Type B pancreatic cell (in vitro differentiated cells): ENCODE results near the gene ABTB1. TPM values are rescaled to one million over a fixed set of nuclear protein-coding genes. Genes with fewer than 3 reads are reported as not detected.

Experiments used
- DNase-seq: peaks from one replicate; pipeline ENCODE4 v3.0.0; 2021; ENCODE audit warnings: mixed read lengths; ENCODE audit not compliant: unreplicated experiment; ENCODE audit errors: extremely low spot score
- H3K27ac Mint-ChIP-seq: 2 replicates; pipeline ENCODE4 v1.8.0; 2021; ENCODE audit warnings: mild to moderate bottlenecking, mixed read lengths
- H3K27me3 Mint-ChIP-seq: 2 replicates; pipeline ENCODE4 v1.8.0; 2021; ENCODE audit warnings: mixed read lengths
- H3K36me3 Mint-ChIP-seq: 2 replicates; pipeline ENCODE4 v1.8.0; 2021; ENCODE audit warnings: mixed read lengths
- H3K4me1 Mint-ChIP-seq: one replicate; pipeline ENCODE4 v1.8.0; 2021; ENCODE audit warnings: mixed read lengths; ENCODE audit not compliant: unreplicated experiment
- H3K4me3 Mint-ChIP-seq: 2 replicates; pipeline ENCODE4 v1.8.0; 2021; ENCODE audit warnings: mild to moderate bottlenecking, mixed read lengths
- H3K9me3 Mint-ChIP-seq: 2 replicates; pipeline ENCODE4 v1.8.0; 2021; ENCODE audit warnings: mixed read lengths
- total RNA-seq: library from RNA; stranded (reverse); gene quantifications from 2 replicates; pipeline ENCODE4 v1.2.1, GENCODE V29; 2021; ENCODE audit warnings: low replicate concordance
- TF ChIP-seq, protein P1 (sequence below): fragments of 200-600 bp; sonication (generic); conservative IDR thresholded peaks from 2 replicates; pipeline ENCODE4 v1.5.0; 2021; ENCODE audit warnings: antibody characterized with exemption, mild to moderate bottlenecking

ABTB1 gene
- total RNA-seq, 1 donor from 2014 or later = 17.8 TPM

DNA sequence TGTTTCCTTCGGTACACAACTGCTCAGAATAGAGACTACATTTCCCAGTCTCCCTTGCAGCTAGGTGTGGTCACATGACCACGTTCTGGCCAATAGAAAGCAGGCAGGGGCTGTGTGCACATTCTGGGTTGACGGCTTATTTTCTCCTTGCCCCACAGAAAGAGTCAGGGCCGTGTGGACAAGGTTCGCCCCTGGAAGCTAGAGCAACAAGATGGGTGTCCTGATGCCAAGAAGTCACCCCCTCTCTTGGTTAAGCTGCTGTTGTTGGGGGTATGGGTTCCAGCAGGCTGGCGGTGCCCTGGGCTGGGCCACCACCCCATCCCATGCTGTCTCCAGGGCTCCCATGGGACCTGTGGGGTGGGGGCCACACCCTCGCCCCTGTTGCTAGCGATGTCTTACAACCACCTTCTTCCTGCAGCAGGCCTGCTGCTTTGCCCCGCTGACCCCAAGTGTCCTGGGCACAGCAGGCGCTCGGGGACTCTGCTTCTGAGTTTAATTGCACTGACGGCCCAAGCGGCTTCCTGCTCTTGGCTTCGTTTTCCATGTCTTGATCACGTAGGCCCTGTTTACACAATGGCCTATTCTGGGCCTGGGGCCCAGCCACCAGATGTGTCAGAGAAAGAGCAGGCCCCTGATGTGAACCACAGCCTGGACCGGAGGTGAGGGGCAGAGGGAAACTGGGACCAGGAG, 24.9 kb downstream of the ABTB1 start:
- H3K4me3 Mint-ChIP-seq = peak overlapping the region; percentile 28
- H3K27ac Mint-ChIP-seq = no peak overlapping the region
- H3K9me3 Mint-ChIP-seq = no peaks in the 10 kb centered on the region
- peaks cover 8% of the 10 kb centered on the region for H3K4me1 Mint-ChIP-seq
- no peaks in the 10 kb centered on the region for H3K27me3 Mint-ChIP-seq
- TF ChIP-seq, protein P1, sequence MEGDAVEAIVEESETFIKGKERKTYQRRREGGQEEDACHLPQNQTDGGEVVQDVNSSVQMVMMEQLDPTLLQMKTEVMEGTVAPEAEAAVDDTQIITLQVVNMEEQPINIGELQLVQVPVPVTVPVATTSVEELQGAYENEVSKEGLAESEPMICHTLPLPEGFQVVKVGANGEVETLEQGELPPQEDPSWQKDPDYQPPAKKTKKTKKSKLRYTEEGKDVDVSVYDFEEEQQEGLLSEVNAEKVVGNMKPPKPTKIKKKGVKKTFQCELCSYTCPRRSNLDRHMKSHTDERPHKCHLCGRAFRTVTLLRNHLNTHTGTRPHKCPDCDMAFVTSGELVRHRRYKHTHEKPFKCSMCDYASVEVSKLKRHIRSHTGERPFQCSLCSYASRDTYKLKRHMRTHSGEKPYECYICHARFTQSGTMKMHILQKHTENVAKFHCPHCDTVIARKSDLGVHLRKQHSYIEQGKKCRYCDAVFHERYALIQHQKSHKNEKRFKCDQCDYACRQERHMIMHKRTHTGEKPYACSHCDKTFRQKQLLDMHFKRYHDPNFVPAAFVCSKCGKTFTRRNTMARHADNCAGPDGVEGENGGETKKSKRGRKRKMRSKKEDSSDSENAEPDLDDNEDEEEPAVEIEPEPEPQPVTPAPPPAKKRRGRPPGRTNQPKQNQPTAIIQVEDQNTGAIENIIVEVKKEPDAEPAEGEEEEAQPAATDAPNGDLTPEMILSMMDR = no peak
- H3K36me3 Mint-ChIP-seq = no peaks in the 10 kb centered on the region
- DNase-seq = no peak

DNA sequence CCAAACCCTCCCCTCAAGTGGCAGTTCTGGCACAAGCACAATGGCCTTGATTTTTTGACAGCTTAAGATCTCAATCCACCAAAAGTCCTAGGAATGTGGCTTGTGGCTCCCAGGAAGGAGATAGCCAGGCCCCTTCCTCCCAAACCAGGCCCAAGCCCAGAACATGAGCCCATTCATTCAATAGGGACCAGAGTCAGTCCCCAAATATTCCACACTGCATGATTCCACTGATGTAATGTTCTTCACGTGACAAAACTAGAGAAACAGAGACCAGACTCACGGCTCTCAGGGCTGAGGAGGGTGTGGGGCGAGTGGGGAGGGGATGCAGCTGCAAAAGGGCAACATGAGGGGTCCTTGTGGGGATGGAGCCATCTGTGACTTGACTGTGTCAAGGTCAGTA, 25.5 kb downstream of the ABTB1 start:
- TF ChIP-seq, protein P1 = no peak
- Mint-ChIP-seq H3K4me1 (peaks cover 8% of the 10 kb centered on the region), H3K36me3 (no peaks in the 10 kb centered on the region), H3K9me3 (no peaks in the 10 kb centered on the region), H3K27me3 (no peaks in the 10 kb centered on the region), H3K27ac (no peak overlapping the region), H3K4me3 (no peak overlapping the region)
- no peak for DNase-seq

DNA sequence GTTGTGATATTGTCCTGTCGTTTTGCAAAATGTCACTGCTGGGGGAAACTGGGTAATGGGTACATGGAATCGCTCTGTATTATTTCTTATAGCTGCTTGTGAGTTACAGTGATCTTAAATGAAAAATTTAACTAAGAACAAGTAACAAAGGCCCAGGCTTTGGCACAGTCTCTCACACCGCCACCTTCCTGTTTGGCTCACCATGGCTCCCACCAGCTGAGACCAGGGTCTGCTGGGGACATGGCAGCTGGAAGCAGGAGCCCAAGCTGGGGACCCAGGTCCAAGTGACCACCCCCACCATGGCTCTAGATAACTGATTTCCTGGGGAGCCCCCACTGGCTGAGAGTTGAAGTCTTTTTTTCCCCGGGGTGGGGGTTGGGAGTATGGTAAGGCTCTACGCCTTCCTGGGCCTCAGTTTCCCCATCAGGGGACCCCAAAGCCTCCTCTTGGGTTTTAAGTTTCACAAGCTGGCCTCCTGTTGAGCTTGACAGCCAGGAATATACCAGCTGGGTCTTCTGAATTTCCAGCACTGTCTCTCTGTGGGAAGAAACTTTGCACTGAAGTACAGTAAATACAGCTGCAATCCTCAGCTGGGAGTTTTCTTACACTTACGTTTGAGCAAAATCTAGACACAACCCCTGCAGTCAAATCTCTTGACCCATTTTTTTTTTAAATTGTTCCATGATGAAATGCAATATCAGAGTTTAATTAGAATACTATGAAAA, 26.1 kb downstream of the ABTB1 start:
- Mint-ChIP-seq H3K36me3 (no peaks in the 10 kb centered on the region), H3K27me3 (no peaks in the 10 kb centered on the region), H3K9me3 (no peaks in the 10 kb centered on the region), H3K27ac (no peak overlapping the region), H3K4me1 (peaks cover 8% of the 10 kb centered on the region), H3K4me3 (no peak overlapping the region)
- TF ChIP-seq, protein P1 = no peak
- no peak for DNase-seq

DNA sequence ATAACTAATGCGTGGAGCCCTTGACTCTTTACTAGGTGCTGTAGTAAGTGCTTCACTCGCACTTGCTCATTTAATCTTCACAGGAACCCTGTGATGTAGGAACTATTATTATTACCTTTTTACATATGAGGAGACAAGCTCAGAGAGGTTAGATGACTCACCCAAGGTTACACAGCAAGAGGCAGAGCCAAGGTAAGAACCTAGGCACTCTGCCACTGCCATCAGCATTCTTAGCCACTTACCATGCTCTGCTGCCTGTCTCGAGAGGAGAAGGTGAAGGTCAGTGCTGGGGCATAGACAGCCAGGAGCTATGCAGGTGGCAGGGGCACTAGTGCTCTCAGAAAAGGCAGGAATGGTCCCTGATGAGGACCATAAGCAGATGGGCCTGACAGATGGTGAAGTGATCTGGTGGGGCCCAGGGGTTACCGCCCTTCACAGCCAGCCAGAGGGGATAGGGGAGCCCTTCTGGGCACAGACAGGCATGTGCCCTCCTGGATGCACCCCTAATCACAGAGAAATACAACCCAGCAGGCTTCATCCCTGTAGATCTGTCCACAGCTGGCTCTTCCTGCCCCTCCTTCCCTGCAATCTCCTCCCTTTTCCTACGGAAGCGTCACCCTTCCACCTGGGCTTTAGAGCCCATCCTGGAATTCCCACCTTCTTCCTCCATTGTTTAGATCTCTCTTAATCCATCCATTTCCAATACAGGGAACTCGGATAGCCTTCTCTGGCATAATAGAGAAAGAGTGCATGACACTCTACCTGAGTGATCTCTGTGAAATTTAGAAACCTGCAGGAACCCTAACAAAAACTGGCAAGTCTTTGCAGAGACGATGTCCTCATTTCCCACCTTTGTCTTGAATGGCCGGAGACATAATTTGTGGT, 26.9 kb downstream of the ABTB1 start:
- TF ChIP-seq, protein P1 = no peak
- Mint-ChIP-seq H3K27ac (peak overlapping the region; percentile 10), H3K27me3 (no peaks in the 10 kb centered on the region), H3K9me3 (no peaks in the 10 kb centered on the region), H3K4me3 (no peak overlapping the region), H3K4me1 (peaks cover 8% of the 10 kb centered on the region), H3K36me3 (no peaks in the 10 kb centered on the region)
- no peak for DNase-seq

DNA sequence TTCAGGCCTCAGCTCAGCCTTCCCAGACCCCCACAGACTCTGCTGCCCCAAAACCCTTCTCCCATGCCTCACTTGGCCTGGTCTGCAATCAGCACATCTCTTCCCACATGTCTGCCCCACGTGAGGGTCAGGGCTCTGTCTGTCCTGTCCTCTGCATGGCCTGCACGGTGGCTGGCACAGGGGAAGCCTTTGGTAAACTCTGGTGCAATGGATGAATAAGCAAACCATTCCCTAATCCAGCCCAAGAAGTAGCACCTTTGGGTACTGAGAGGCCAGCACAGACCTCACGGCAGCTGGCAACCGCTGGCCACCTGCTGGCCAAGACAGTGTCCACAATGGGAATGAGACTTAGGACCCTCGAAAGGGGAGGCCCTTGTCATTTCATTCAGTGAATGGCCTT, 27.7 kb downstream of the ABTB1 start:
- Mint-ChIP-seq H3K9me3 (no peaks in the 10 kb centered on the region), H3K4me1 (peaks cover 8% of the 10 kb centered on the region), H3K4me3 (no peak overlapping the region), H3K36me3 (no peaks in the 10 kb centered on the region), H3K27me3 (no peaks in the 10 kb centered on the region), H3K27ac (no peak overlapping the region)
- no peak for DNase-seq
- TF ChIP-seq, protein P1 = peak; percentile 34
